Ovary (tissue), 3 donors: ENCODE results near the gene ZNF792.

Source experiments
- EP300 ChIP-seq: sonication (generic); formaldehyde crosslinking; IDR thresholded peaks from one replicate; pipeline ENCODE4 v1.6.1; 2017; ENCODE audit warnings: antibody characterized with exemption
- TF ChIP-seq, protein P1 (sequence below), 3 donors: fragments of 450-650 bp in 2 of 3; fragments of 200-600 bp in 1 of 3; IDR thresholded peaks; one replicate each; pipeline versions ENCODE4 v1.5.1 to v1.8.0; 2016 to 2022; ENCODE audit warnings: antibody characterized with exemption in 3 of 3, mild to moderate bottlenecking in 1 of 3
- donor health status: DM: no; HTN: no; CAD: no.

DNA sequence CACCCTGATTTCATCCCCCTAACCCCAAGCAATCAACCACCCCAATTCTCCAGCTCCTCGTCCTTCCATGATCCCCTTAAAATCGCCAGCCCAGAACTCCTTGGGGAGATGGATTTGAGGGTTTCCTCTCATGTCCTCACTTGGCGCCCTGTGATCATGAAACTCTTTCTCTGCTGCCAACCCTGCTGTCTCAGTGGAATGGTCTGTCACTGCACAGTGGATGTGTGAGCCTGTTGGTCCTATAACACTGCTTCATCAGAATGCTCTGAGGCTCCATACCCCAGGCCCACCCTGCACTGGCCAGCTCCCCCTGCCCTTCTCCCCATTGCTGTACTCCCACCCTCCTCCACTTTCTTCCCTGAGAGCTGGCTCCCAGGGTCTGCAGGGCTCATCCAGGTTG is 12.6 kb upstream of the ZNF792 start:
- no peak for TF ChIP-seq EP300
- TF ChIP-seq, protein P1, sequence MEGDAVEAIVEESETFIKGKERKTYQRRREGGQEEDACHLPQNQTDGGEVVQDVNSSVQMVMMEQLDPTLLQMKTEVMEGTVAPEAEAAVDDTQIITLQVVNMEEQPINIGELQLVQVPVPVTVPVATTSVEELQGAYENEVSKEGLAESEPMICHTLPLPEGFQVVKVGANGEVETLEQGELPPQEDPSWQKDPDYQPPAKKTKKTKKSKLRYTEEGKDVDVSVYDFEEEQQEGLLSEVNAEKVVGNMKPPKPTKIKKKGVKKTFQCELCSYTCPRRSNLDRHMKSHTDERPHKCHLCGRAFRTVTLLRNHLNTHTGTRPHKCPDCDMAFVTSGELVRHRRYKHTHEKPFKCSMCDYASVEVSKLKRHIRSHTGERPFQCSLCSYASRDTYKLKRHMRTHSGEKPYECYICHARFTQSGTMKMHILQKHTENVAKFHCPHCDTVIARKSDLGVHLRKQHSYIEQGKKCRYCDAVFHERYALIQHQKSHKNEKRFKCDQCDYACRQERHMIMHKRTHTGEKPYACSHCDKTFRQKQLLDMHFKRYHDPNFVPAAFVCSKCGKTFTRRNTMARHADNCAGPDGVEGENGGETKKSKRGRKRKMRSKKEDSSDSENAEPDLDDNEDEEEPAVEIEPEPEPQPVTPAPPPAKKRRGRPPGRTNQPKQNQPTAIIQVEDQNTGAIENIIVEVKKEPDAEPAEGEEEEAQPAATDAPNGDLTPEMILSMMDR (IDR thresholded peaks at IDR 0.05): no peak
